Endothelial cell of umbilical vein (primary cell): ENCODE data around the gene MMADHC. TPM values are rescaled to one million over a fixed set of nuclear protein-coding genes. Genes with fewer than 3 reads are reported as not detected.

Source experiments
- BruUV-seq: library from RNA; stranded (reverse); fragments of 400-500 nt; replicated peaks from 2 replicates; lab custom pipeline; 2021; lab: Mats Ljungman, UMichigan
- CTCF ChIA-PET: fragments of 300-600, 350-600 bp; sonication (Branson Sonifier 250); formaldehyde crosslinking; loops from one replicate; lab custom pipeline; 2021; ENCODE audit warnings: antibody characterized with exemption, inconsistent platforms; lab: Charles Lee
- POLR2A ChIA-PET: fragments of 300-600, 350-600 bp; sonication (Branson Sonifier 250); formaldehyde crosslinking; loops from one replicate; lab custom pipeline; 2021; ENCODE audit warnings: antibody characterized with exemption, inconsistent platforms; lab: Charles Lee
- DNase-seq: peaks from one replicate; pipeline ENCODE4 v3.0.0-alpha.2; 2011; ENCODE audit warnings: low read depth, low spot score
- FAIRE-seq: peaks from 2 replicates; lab custom pipeline; 2011; peaks lifted over from hg19 to GRCh38; lab: Jason Lieb, UNC
- H2AFZ ChIP-seq: 2 replicates; pipeline ENCODE4 v1.6.0; 2012; ENCODE audit warnings: low read depth, low read length, control low read depth, inconsistent platforms
- H3K27ac ChIP-seq: 2 replicates; pipeline ENCODE4 v1.5.1; 2011; ENCODE audit warnings: low read depth, mild to moderate bottlenecking, control low read depth, low read length, moderate library complexity; ENCODE audit not compliant: insufficient read depth
- H3K27me3 ChIP-seq, 2 experiments: 2 replicates each; pipeline versions ENCODE4 v1.6.0 to v1.6.1; 2011; ENCODE audit warnings: low read length in 2 of 2, mixed read lengths in 1 of 2; ENCODE audit not compliant: control insufficient read depth in 2 of 2, insufficient read depth in 2 of 2
- H3K36me3 ChIP-seq, 2 experiments: 2 replicates in 1 of 2; 3 replicates in 1 of 2; pipeline ENCODE4 v1.5.1; 2011; ENCODE audit warnings: low read length in 2 of 2, mild to moderate bottlenecking in 1 of 2, moderate library complexity in 1 of 2; ENCODE audit not compliant: control insufficient read depth in 2 of 2, insufficient read depth in 2 of 2; ENCODE audit errors: extremely low read depth in 1 of 2
- H3K4me1 ChIP-seq: 3 replicates; pipeline ENCODE4 v1.5.1; 2011; ENCODE audit warnings: mild to moderate bottlenecking, low read length; ENCODE audit not compliant: control insufficient read depth, insufficient read depth; ENCODE audit errors: extremely low read depth
- H3K4me2 ChIP-seq: 2 replicates; pipeline ENCODE4 v1.6.1; 2011; ENCODE audit warnings: low read length, control low read depth, mixed read lengths; ENCODE audit not compliant: insufficient read depth
- H3K4me3 ChIP-seq, 3 experiments: fragments of 200-600 bp in 1 of 3; sonication (generic), shearing (Covaris generic) in 1 of 3; replicated peaks in 1 of 3; 2 replicates each; pipeline ENCODE4 v1.5.1; 2011 to 2016; ENCODE audit warnings: control low read depth in 3 of 3, low read length in 3 of 3, mild to moderate bottlenecking in 2 of 3, inconsistent platforms in 1 of 3, low read depth in 1 of 3, moderate library complexity in 1 of 3; ENCODE audit not compliant: insufficient read depth in 1 of 3
- H3K79me2 ChIP-seq: 2 replicates; pipeline ENCODE4 v1.6.0; 2012; ENCODE audit warnings: low read length, inconsistent platforms; ENCODE audit not compliant: control insufficient read depth, insufficient read depth
- H3K9ac ChIP-seq: replicated peaks from 2 replicates; pipeline ENCODE3; 2011; ENCODE audit warnings: low read length, control low read depth; ENCODE audit not compliant: insufficient read depth; ENCODE audit errors: extremely low read depth
- H3K9me1 ChIP-seq: replicated peaks from 3 replicates; pipeline ENCODE4 v1.6.0; 2011; ENCODE audit warnings: mild to moderate bottlenecking, low read length; ENCODE audit not compliant: control insufficient read depth, insufficient read depth; ENCODE audit errors: extremely low read depth
- H3K9me3 ChIP-seq: replicated peaks from 2 replicates; pipeline ENCODE4 v1.5.1; 2012; ENCODE audit warnings: low read length, inconsistent platforms; ENCODE audit not compliant: control insufficient read depth, insufficient read depth
- H4K20me1 ChIP-seq: replicated peaks from 2 replicates; pipeline ENCODE3; 2011; ENCODE audit warnings: mild to moderate bottlenecking, low read length; ENCODE audit not compliant: control insufficient read depth, insufficient read depth; ENCODE audit errors: extremely low read depth
- CTCF ChIP-seq, 2 donors: IDR thresholded peaks; 1 replicate in 1 of 2; 2 replicates in 1 of 2; pipeline ENCODE4 v1.5.1; 2011; ENCODE audit warnings: low read length in 2 of 2, mild to moderate bottlenecking in 2 of 2, moderate library complexity in 2 of 2, control low read depth in 1 of 2, inconsistent platforms in 1 of 2, low read depth in 1 of 2; ENCODE audit not compliant: insufficient read depth in 1 of 2; ENCODE audit errors: extremely low read depth in 1 of 2
- EZH2 ChIP-seq: IDR thresholded peaks from 2 replicates; pipeline ENCODE4 v1.6.1; 2012; ENCODE audit warnings: borderline replicate concordance, low read depth, mild to moderate bottlenecking, moderate library complexity, low read length, inconsistent platforms; ENCODE audit not compliant: severe bottlenecking
- FOS ChIP-seq: IDR thresholded peaks from 2 replicates; pipeline ENCODE4 v1.6.1; 2011; ENCODE audit warnings: mild to moderate bottlenecking, low read length, moderate library complexity, borderline replicate concordance; ENCODE audit not compliant: insufficient read depth
- GATA2 ChIP-seq: IDR thresholded peaks from 2 replicates; pipeline ENCODE4 v1.7.0; 2011; ENCODE audit warnings: low read depth, mild to moderate bottlenecking, moderate library complexity, mixed read lengths, low read length; ENCODE audit not compliant: insufficient read length, insufficient read depth
- JUN ChIP-seq: IDR thresholded peaks from 2 replicates; pipeline ENCODE4 v1.6.1; 2011; ENCODE audit warnings: borderline replicate concordance, low read depth; ENCODE audit not compliant: insufficient read length, insufficient read depth
- MAX ChIP-seq: IDR thresholded peaks from 2 replicates; pipeline ENCODE4 v1.6.1; 2011; ENCODE audit not compliant: insufficient read depth, insufficient read length
- MYC ChIP-seq: IDR thresholded peaks from one replicate; pipeline ENCODE4 v1.6.1; 2011; ENCODE audit warnings: mild to moderate bottlenecking, low read depth, low read length
- POLR2A ChIP-seq: IDR thresholded peaks from 2 replicates; pipeline ENCODE4 v1.6.1; 2012; ENCODE audit warnings: low read depth, mild to moderate bottlenecking, control low read depth, low read length
- POLR2AphosphoS5 ChIP-seq: IDR thresholded peaks from 2 replicates; pipeline ENCODE4 v1.6.1; 2012; ENCODE audit warnings: low read depth, mild to moderate bottlenecking, control low read depth, low read length, moderate library complexity; ENCODE audit not compliant: insufficient read depth
- dilution Hi-C: fragments of 300-500 bp; cut with MboI; formaldehyde crosslinking; loops from one replicate; pipeline ENCODE4 v1.15.0; 2019; ENCODE audit warnings: low sequenced_read_pairs; ENCODE audit not compliant: extremely low pct_ligation_motif_present
- intact Hi-C: fragments of 100-400 bp; cut with micrococcal nuclease; formaldehyde crosslinking; loops from one replicate; pipeline ENCODE4 v1.10.0; 2022
- polyA plus RNA-seq, 4 experiments: library from polyadenylated mRNA; depleted of rRNA in 3 of 4; stranded (reverse) in 3 of 4; unstranded in 1 of 4; fragments of >200 nt; gene quantifications; 2 replicates each; pipeline versions ENCODE4 v1.2.1 to v1.2.3, GENCODE V29; 2011 to 2012; ENCODE audit warnings: missing spikeins in 1 of 4
- total RNA-seq: library from RNA; stranded (reverse); gene quantifications from 2 replicates; pipeline ENCODE4 v1.2.3, GENCODE V29; 2021

The MMADHC gene
- total and polyA plus RNA-seq, 2 donors (not counting 3 experiments of a cell fraction or from before 2014, with no cell fraction given) = 53.4 to 115 TPM

DNA sequence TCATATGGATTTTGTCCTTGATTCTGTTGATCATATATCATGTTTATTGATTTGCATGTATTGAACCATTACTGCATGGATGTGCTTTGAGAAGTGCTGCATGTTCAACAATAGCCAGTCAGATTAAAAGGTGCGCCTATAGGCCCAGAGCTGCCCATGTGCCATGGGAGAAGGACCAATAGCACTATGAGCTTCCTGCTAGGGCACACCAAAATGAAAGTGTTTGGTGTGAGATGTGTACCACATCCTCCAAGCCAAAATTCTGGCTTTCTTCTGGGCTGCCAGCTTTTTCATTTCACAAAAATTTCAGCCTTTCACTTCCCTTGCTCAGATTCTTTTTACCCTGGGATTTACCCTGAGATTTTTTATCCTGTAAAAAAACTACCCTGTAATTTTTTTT, 34.8 kb upstream of the MMADHC start:
- Histone ChIP-seq H3K36me3 (no peaks in the 10 kb centered on the region), H3K9ac (no peak overlapping the region), H3K9me3 (no peaks in the 10 kb centered on the region), H3K27ac (no peak overlapping the region), H3K9me1 (no peaks in the 10 kb centered on the region), H3K79me2 (no peaks in the 10 kb centered on the region), H3K27me3 (no peaks in the 10 kb centered on the region), H3K4me1 (no peaks in the 10 kb centered on the region), H4K20me1 (no peaks in the 10 kb centered on the region), H2AFZ (no peak overlapping the region), H3K4me2 (no peak overlapping the region), H3K4me3 (no peak overlapping the region)
- POLR2A ChIA-PET = no interaction called here
- intact Hi-C loops = no loop called here
- dilution Hi-C loops = no loop called here
- TF ChIP-seq GATA2 (no peak), POLR2AphosphoS5 (no peak), JUN (no peak)
- CTCF ChIA-PET = interaction anchor here (1.7 to 1.9 kb wide), 2 partner anchors 12 to 14 kb away, joined by 3 to 4 read pairs; no protein-coding TSS in a partner anchor
- BruUV-seq = no TSS peak
- no peak for FAIRE-seq
- DNase-seq = no peak

- no peaks in the 10 kb centered on the region for H3K36me3 ChIP-seq
- no peaks in the 10 kb centered on the region for H3K9me1 ChIP-seq
- intact Hi-C loops = no loop called here
- no peak overlapping the region for H2AFZ ChIP-seq
- no peak for DNase-seq
- TF ChIP-seq FOS (no peak), MYC (no peak), EZH2 (no peak), POLR2AphosphoS5 (no peak), CTCF (IDR thresholded peaks at IDR 0.05; ENCODE audit: extremely low read depth in 1 of 2, insufficient read depth in 1 of 2, low read depth in 1 of 2, low read length in 2 of 2) (no peak), POLR2A (no peak), JUN (no peak), GATA2 (no peak), MAX (no peak)
- no peaks in the 10 kb centered on the region for H3K9me3 ChIP-seq
- no TSS peak for BruUV-seq
- POLR2A ChIA-PET = no interaction called here
- no peaks in the 10 kb centered on the region for H3K79me2 ChIP-seq
- H3K4me2 ChIP-seq = no peak overlapping the region
- no peak for FAIRE-seq
- H3K9ac ChIP-seq = no peak overlapping the region
- H3K4me3 ChIP-seq = no peak overlapping the region
- dilution Hi-C loops = no loop called here
- H4K20me1 ChIP-seq = no peaks in the 10 kb centered on the region
- no peaks in the 10 kb centered on the region for H3K27me3 ChIP-seq
- no peaks in the 10 kb centered on the region for H3K4me1 ChIP-seq
- H3K27ac ChIP-seq = no peak overlapping the region
- CTCF ChIA-PET = no interaction called here
Observed at GRCh38 chr2:149617476-149617875, 29.9 kb upstream of the MMADHC start.
